Liver (tissue), 3 donors: ENCODE data around the gene ZNF487.

Experiments used
- EGR1 ChIP-seq, 2 donors: IDR thresholded peaks; 2 replicates each; pipeline ENCODE4 v1.6.1; 2016 to 2018; ENCODE audit warnings: antibody characterized with exemption in 2 of 2, low read depth in 2 of 2
- GABPA ChIP-seq, 2 donors: IDR thresholded peaks in 1 of 2; conservative IDR thresholded peaks in 1 of 2; 2 replicates each; pipeline ENCODE4 v1.6.1; 2016; ENCODE audit warnings: antibody characterized with exemption in 2 of 2, mild to moderate bottlenecking in 1 of 2, moderate library complexity in 1 of 2
- HNF4A ChIP-seq, 2 donors: conservative IDR thresholded peaks; 2 replicates each; pipeline ENCODE4 v1.6.1; 2016; ENCODE audit warnings: antibody characterized with exemption in 2 of 2, mild to moderate bottlenecking in 2 of 2
- JUND ChIP-seq, 2 donors: IDR thresholded peaks; 2 replicates each; pipeline ENCODE4 v1.6.1; 2016; ENCODE audit warnings: antibody characterized with exemption in 2 of 2
- NR2F2 ChIP-seq: IDR thresholded peaks from 2 replicates; pipeline ENCODE4 v1.6.1; 2016; ENCODE audit warnings: antibody characterized with exemption
- RAD21 ChIP-seq, 2 donors: IDR thresholded peaks; 2 replicates each; pipeline ENCODE4 v1.6.1; 2016; ENCODE audit warnings: antibody characterized with exemption in 2 of 2, mild to moderate bottlenecking in 2 of 2
- REST ChIP-seq: IDR thresholded peaks from 2 replicates; pipeline ENCODE4 v1.6.1; 2016; ENCODE audit warnings: antibody characterized with exemption, mild to moderate bottlenecking
- SP1 ChIP-seq: IDR thresholded peaks from 2 replicates; pipeline ENCODE4 v1.6.1; 2018; ENCODE audit warnings: antibody characterized with exemption, mild to moderate bottlenecking
- TAF1 ChIP-seq: conservative IDR thresholded peaks from 2 replicates; pipeline ENCODE4 v1.6.1; 2016; ENCODE audit warnings: antibody characterized with exemption, mild to moderate bottlenecking
- YY1 ChIP-seq: IDR thresholded peaks from 2 replicates; pipeline ENCODE4 v1.6.1; 2016; ENCODE audit warnings: antibody characterized with exemption, mild to moderate bottlenecking
- TF ChIP-seq, protein P1 (sequence below): IDR thresholded peaks from 2 replicates; pipeline ENCODE4 v1.6.1; 2016; ENCODE audit warnings: antibody characterized with exemption
- TF ChIP-seq, protein P2 (sequence below): fragments of 150-350 bp; IDR thresholded peaks from 2 replicates; pipeline ENCODE4 v1.5.1; 2017; ENCODE audit warnings: improper control_type of control experiment, low read depth, low read length; ENCODE audit not compliant: missing input control
- TF ChIP-seq, protein P3 (sequence below): IDR thresholded peaks from 2 replicates; pipeline ENCODE4 v1.6.1; 2016; ENCODE audit warnings: antibody characterized with exemption
- donor health status: healthy.
- donor health status: healthy.

DNA sequence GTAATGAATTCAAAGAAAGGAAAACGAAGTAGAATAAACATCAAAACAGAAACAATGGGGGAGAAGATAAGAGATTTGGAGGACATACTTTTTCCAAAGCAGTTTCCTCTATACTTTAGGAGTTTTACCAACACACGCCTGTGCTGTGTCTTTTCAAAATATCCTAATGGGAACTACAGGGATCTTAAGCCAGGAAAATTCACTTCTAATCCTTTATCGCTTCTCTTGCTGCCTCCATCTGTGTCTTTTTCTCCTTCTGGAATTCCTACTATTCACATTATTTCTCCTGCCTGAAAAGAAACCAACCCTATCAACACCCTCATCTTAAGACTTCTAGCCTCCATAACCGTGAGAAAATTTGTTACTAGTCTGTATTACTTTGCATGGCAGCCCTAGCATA is 34.7 kb upstream of the ZNF487 start:
- TF ChIP-seq, protein P1, sequence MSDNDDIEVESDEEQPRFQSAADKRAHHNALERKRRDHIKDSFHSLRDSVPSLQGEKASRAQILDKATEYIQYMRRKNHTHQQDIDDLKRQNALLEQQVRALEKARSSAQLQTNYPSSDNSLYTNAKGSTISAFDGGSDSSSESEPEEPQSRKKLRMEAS, result no peak
- TF ChIP-seq JUND (IDR thresholded peaks at IDR 0.05), result no peak
- TF ChIP-seq, protein P2, sequence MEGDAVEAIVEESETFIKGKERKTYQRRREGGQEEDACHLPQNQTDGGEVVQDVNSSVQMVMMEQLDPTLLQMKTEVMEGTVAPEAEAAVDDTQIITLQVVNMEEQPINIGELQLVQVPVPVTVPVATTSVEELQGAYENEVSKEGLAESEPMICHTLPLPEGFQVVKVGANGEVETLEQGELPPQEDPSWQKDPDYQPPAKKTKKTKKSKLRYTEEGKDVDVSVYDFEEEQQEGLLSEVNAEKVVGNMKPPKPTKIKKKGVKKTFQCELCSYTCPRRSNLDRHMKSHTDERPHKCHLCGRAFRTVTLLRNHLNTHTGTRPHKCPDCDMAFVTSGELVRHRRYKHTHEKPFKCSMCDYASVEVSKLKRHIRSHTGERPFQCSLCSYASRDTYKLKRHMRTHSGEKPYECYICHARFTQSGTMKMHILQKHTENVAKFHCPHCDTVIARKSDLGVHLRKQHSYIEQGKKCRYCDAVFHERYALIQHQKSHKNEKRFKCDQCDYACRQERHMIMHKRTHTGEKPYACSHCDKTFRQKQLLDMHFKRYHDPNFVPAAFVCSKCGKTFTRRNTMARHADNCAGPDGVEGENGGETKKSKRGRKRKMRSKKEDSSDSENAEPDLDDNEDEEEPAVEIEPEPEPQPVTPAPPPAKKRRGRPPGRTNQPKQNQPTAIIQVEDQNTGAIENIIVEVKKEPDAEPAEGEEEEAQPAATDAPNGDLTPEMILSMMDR, result no peak
- no peak for TF ChIP-seq GABPA (IDR thresholded peaks at IDR 0.05 in 1 of 2, conservative IDR thresholded peaks at IDR 0.05 in 1 of 2)
- no peak for TF ChIP-seq TAF1
- TF ChIP-seq RAD21 (IDR thresholded peaks at IDR 0.05), result no peak
- TF ChIP-seq EGR1 (IDR thresholded peaks at IDR 0.05; ENCODE audit: low read depth in 2 of 2), result no peak
- no peak for TF ChIP-seq HNF4A (conservative IDR thresholded peaks at IDR 0.05)
- no peak for TF ChIP-seq NR2F2
- TF ChIP-seq YY1, result no peak
- TF ChIP-seq REST, result no peak
- TF ChIP-seq SP1, result no peak
- TF ChIP-seq, protein P3, sequence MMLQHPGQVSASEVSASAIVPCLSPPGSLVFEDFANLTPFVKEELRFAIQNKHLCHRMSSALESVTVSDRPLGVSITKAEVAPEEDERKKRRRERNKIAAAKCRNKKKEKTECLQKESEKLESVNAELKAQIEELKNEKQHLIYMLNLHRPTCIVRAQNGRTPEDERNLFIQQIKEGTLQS, result no peak
